ENCODE measurements around the gene MAN1C1.

DNA sequence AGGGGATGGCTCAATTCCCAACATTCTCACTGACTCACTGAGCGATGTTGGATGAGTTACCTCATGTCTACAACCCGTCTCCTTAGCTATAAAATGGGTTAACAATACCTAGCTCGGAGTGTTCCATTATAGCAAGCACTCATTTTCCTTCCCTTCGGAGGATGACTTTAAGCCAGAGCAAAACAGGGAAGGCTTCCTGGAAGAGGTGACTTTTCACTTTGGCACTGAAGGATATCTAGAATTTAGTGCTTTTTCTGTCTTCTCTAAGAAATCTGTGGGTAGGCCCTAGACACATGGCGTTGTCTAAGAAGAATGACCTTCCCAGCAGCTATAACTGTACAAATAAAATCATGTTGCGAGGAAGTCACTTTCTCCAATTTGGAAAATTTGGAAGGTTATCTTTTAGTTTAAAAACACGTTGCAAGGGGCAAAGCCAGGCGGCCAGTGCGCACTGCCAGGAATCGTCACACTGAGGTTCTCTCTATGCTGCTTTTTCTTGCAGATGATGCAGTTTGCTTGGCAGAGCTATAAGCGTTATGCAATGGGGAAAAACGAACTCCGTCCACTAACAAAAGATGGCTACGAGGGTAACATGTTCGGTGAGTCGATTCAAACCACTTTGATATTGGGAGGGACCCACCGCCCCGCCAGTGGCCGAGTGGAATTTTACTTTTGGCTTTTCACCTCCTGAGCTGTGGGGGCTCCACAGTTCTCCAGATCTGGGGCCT, 69.5 kb downstream of the MAN1C1 start:
- no peak for TF ChIP-seq CTCF (IDR thresholded peaks at IDR 0.05)
- no peak for TF ChIP-seq POLR2A (IDR thresholded peaks at IDR 0.05)
- TF ChIP-seq EP300 (IDR thresholded peaks at IDR 0.05) = peak in 1 of 2 donors; percentile 33
